GM23338 (cell line): ENCODE results near the gene SCFD1. TPM values are rescaled to one million over a fixed set of nuclear protein-coding genes. Genes with fewer than 3 reads are reported as not detected.

Source experiments
- ATAC-seq: fragments of 200-7000 bp; cut with Tn5 transposase; 3 replicates; pipeline ENCODE4 v1.9.1; 2020
- DNase-seq: peaks from one replicate; pipeline ENCODE4 v3.0.0-alpha.2; 2015; ENCODE audit warnings: low spot score
- H2AFZ ChIP-seq: fragments of 200-600 bp; sonication (generic); 2 replicates; pipeline ENCODE4 v1.8.0; 2016; ENCODE audit warnings: antibody characterized with exemption, mild to moderate bottlenecking, moderate library complexity
- H3F3A ChIP-seq: fragments of 200-600 bp; sonication (generic); replicated peaks from 2 replicates; pipeline ENCODE4 v1.8.0; 2017; ENCODE audit warnings: antibody characterized with exemption, mixed run types, low read depth
- H3K27ac ChIP-seq: fragments of 200-600 bp; sonication (generic); 2 replicates; pipeline ENCODE4 v1.6.1; 2016; ENCODE audit warnings: low read depth
- H3K27me3 ChIP-seq: fragments of 200-600 bp; sonication (generic); 2 replicates; pipeline ENCODE4 v1.8.0; 2016; ENCODE audit warnings: mild to moderate bottlenecking, mixed run types, moderate library complexity; ENCODE audit not compliant: insufficient read depth
- H3K36me3 ChIP-seq: fragments of 200-600 bp; sonication (generic); 2 replicates; pipeline ENCODE4 v1.8.0; 2016; ENCODE audit warnings: mild to moderate bottlenecking; ENCODE audit not compliant: insufficient read depth
- H3K4me1 ChIP-seq: fragments of 200-600 bp; sonication (generic); 2 replicates; pipeline ENCODE4 v1.8.0; 2016; ENCODE audit warnings: mild to moderate bottlenecking, moderate library complexity; ENCODE audit not compliant: insufficient read depth
- H3K4me2 ChIP-seq: fragments of 200-600 bp; sonication (generic); 2 replicates; pipeline ENCODE4 v1.7.1; 2017; ENCODE audit warnings: mixed run types
- H3K4me3 ChIP-seq: fragments of 200-600 bp; sonication (generic); 2 replicates; pipeline ENCODE4 v1.6.1; 2016; ENCODE audit warnings: mixed run types
- H3K79me2 ChIP-seq: fragments of 200-600 bp; sonication (generic); replicated peaks from 2 replicates; pipeline ENCODE4 v1.8.0; 2017; ENCODE audit warnings: mild to moderate bottlenecking; ENCODE audit not compliant: insufficient read depth
- H3K9me2 ChIP-seq: fragments of 200-600 bp; sonication (generic); 2 replicates; pipeline ENCODE4 v1.8.0; 2017; ENCODE audit not compliant: insufficient read depth
- H4K20me1 ChIP-seq: fragments of 200-600 bp; sonication (generic); replicated peaks from 2 replicates; pipeline ENCODE4 v1.8.0; 2017; ENCODE audit warnings: mild to moderate bottlenecking; ENCODE audit not compliant: insufficient read depth
- H3K27ac Mint-ChIP-seq: 2 replicates; pipeline ENCODE4 v1.8.0; 2020; ENCODE audit warnings: inconsistent platforms, mild to moderate bottlenecking, moderate library complexity, mixed read lengths
- H3K27me3 Mint-ChIP-seq: 3 replicates; pipeline ENCODE4 v1.8.0; 2022; ENCODE audit warnings: low read depth, mild to moderate bottlenecking, moderate library complexity, mixed read lengths, inconsistent platforms; ENCODE audit not compliant: insufficient read depth, poor library complexity
- H3K36me3 Mint-ChIP-seq: 3 replicates; pipeline ENCODE4 v1.8.0; 2021; ENCODE audit warnings: low read depth, mild to moderate bottlenecking, inconsistent platforms, moderate library complexity, mixed read lengths
- H3K4me1 Mint-ChIP-seq: 3 replicates; pipeline ENCODE4 v1.8.0; 2020; ENCODE audit warnings: mild to moderate bottlenecking, inconsistent platforms, mixed read lengths
- H3K4me3 Mint-ChIP-seq: 3 replicates; pipeline ENCODE4 v1.8.0; 2021; ENCODE audit warnings: moderate library complexity, mild to moderate bottlenecking, inconsistent platforms, mixed read lengths
- H3K9me3 Mint-ChIP-seq: 3 replicates; pipeline ENCODE4 v1.8.0; 2020; ENCODE audit warnings: moderate library complexity, mild to moderate bottlenecking, inconsistent platforms, mixed read lengths
- CREB1 ChIP-seq: fragments of 250-450 bp; sonication (Bioruptor Pico); IDR thresholded peaks from 2 replicates; pipeline ENCODE4 v1.5.0; 2020; ENCODE audit warnings: low read depth, mild to moderate bottlenecking, moderate library complexity
- EZH2 ChIP-seq: fragments of 200-600 bp; sonication (generic); IDR thresholded peaks from one replicate; pipeline ENCODE4 v1.8.0; 2017; ENCODE audit warnings: antibody characterized with exemption, mild to moderate bottlenecking, low read depth; ENCODE audit not compliant: unreplicated experiment
- EZH2phosphoT487 ChIP-seq: fragments of 200-600 bp; sonication (generic); IDR thresholded peaks from one replicate; pipeline ENCODE4 v1.8.1; 2018; ENCODE audit warnings: antibody characterized with exemption; ENCODE audit not compliant: unreplicated experiment
- POLR2AphosphoS5 ChIP-seq: IDR thresholded peaks from 2 replicates; pipeline ENCODE4 v1.6.1; 2016; ENCODE audit warnings: antibody characterized with exemption, low read depth
- ZNF114 ChIP-seq: fragments of 250-450 bp; sonication (Bioruptor Pico); IDR thresholded peaks from 2 replicates; pipeline ENCODE4 v1.5.0; 2020; ENCODE audit warnings: mild to moderate bottlenecking, moderate library complexity
- ZNF331 ChIP-seq: fragments of 250-450 bp; sonication (Bioruptor Pico); IDR thresholded peaks from 2 replicates; pipeline ENCODE4 v1.5.0; 2020; ENCODE audit warnings: low read depth, mild to moderate bottlenecking, moderate library complexity
- polyA plus RNA-seq: library from polyadenylated mRNA; unstranded; fragments of >200 nt; fragmentation: Nextera tagmentation; extraction: Ambion mirVana; gene quantifications from 2 replicates; pipeline ENCODE4 v1.2.1, GENCODE V29; 2016
- total RNA-seq: library from RNA; depleted of rRNA; stranded (reverse); fragments of >200 nt; shearing (Covaris generic); gene quantifications from 2 replicates; pipeline ENCODE4 v1.2.3, GENCODE V29; 2014
- TF ChIP-seq, protein P1 (sequence below): IDR thresholded peaks from one replicate; pipeline ENCODE4 v1.6.1; 2018; ENCODE audit warnings: antibody characterized with exemption; ENCODE audit not compliant: unreplicated experiment
- TF ChIP-seq, protein P2 (sequence below): fragments of 250-450 bp; sonication (Bioruptor Pico); IDR thresholded peaks from 2 replicates; pipeline ENCODE4 v1.5.0; 2020; ENCODE audit warnings: mild to moderate bottlenecking, moderate library complexity
- TF ChIP-seq, protein P3 (sequence below): IDR thresholded peaks from 2 replicates; pipeline ENCODE4 v1.6.1; 2016; ENCODE audit warnings: antibody characterized with exemption

Gene SCFD1
- total and polyA plus RNA-seq, 2 experiments from 2014 or later = 77.6 to 110 TPM

DNA sequence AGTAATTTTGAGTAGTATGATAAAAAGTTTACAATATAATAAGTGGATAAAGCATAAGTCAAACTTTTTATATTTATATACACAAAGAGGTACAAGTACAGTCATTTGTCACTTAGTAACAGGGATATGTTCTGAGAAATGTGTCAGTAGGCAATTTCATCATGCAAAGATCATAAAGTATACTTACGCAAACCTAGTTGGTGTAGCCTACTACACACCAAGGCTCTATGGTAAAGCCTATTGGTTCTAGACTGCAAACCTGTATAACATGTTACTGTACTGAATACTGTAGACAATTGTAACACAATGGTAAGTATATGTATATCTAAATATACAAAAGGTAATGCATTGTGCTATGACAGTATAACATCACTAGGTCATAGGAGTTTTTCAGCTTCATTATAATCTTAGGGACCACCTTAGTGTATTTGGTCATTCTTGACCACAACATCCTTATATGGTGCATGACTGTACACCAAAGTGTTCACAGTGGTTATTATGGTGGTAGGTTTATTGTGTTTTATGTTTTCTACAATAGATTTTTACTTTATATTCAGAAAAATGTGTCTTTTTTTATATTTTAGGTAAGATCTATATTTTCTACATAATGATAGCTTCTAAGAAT lies 14.9 kb upstream of the SCFD1 start (continued):
- TF ChIP-seq, protein P1, sequence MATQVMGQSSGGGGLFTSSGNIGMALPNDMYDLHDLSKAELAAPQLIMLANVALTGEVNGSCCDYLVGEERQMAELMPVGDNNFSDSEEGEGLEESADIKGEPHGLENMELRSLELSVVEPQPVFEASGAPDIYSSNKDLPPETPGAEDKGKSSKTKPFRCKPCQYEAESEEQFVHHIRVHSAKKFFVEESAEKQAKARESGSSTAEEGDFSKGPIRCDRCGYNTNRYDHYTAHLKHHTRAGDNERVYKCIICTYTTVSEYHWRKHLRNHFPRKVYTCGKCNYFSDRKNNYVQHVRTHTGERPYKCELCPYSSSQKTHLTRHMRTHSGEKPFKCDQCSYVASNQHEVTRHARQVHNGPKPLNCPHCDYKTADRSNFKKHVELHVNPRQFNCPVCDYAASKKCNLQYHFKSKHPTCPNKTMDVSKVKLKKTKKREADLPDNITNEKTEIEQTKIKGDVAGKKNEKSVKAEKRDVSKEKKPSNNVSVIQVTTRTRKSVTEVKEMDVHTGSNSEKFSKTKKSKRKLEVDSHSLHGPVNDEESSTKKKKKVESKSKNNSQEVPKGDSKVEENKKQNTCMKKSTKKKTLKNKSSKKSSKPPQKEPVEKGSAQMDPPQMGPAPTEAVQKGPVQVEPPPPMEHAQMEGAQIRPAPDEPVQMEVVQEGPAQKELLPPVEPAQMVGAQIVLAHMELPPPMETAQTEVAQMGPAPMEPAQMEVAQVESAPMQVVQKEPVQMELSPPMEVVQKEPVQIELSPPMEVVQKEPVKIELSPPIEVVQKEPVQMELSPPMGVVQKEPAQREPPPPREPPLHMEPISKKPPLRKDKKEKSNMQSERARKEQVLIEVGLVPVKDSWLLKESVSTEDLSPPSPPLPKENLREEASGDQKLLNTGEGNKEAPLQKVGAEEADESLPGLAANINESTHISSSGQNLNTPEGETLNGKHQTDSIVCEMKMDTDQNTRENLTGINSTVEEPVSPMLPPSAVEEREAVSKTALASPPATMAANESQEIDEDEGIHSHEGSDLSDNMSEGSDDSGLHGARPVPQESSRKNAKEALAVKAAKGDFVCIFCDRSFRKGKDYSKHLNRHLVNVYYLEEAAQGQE = no peak

DNA sequence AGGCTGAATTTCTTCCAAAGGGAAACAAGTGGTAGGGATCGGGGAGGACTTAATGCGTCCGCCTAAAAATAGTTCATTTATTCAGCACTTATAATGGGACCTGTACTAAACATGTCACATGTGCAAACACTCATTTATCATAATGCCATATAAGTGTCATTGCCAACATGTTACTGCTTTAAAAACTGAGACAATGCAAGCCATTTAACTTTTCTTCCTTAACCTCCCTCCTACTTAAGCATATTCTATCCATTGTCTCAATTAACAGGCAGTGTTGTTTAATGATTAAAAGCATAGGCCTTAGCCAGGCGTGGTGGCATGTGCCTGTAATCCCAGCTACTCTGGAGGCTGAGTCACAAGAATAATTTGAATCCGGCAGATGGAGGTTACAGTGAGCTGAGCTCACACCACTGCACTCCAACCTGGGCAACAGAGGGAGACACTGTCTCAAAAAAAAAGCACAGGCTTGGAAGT lies 13.5 kb upstream of the SCFD1 start:
- H3K9me2 ChIP-seq = no peaks in the 10 kb centered on the region
- H3K27ac Mint-ChIP-seq = no peak overlapping the region
- no peak overlapping the region for H3K4me3 ChIP-seq
- no peak overlapping the region for H3K27ac ChIP-seq
- H3K4me1 ChIP-seq = no peaks in the 10 kb centered on the region
- peaks cover under 1% of the 10 kb centered on the region; the same call in 1 of the 2 replicates for H4K20me1 ChIP-seq
- H3K79me2 ChIP-seq = no peaks in the 10 kb centered on the region
- no peaks in the 10 kb centered on the region for H3F3A ChIP-seq
- peaks cover 35% of the 10 kb centered on the region for H3K36me3 ChIP-seq
- DNase-seq (no peak), ATAC-seq (no peak)
- H3K4me2 ChIP-seq = no peak overlapping the region
- H3K9me3 Mint-ChIP-seq = no peaks in the 10 kb centered on the region
- H3K27me3 Mint-ChIP-seq = no peaks in the 10 kb centered on the region
- peaks cover 30% of the 10 kb centered on the region for H3K36me3 Mint-ChIP-seq
- H3K4me3 Mint-ChIP-seq = no peak overlapping the region
- no peaks in the 10 kb centered on the region for H3K27me3 ChIP-seq
- H3K4me1 Mint-ChIP-seq = no peaks in the 10 kb centered on the region
- no peak overlapping the region for H2AFZ ChIP-seq
- no peak for TF ChIP-seq CREB1 (CRISPR knock-in tag)
- TF ChIP-seq, protein P2, sequence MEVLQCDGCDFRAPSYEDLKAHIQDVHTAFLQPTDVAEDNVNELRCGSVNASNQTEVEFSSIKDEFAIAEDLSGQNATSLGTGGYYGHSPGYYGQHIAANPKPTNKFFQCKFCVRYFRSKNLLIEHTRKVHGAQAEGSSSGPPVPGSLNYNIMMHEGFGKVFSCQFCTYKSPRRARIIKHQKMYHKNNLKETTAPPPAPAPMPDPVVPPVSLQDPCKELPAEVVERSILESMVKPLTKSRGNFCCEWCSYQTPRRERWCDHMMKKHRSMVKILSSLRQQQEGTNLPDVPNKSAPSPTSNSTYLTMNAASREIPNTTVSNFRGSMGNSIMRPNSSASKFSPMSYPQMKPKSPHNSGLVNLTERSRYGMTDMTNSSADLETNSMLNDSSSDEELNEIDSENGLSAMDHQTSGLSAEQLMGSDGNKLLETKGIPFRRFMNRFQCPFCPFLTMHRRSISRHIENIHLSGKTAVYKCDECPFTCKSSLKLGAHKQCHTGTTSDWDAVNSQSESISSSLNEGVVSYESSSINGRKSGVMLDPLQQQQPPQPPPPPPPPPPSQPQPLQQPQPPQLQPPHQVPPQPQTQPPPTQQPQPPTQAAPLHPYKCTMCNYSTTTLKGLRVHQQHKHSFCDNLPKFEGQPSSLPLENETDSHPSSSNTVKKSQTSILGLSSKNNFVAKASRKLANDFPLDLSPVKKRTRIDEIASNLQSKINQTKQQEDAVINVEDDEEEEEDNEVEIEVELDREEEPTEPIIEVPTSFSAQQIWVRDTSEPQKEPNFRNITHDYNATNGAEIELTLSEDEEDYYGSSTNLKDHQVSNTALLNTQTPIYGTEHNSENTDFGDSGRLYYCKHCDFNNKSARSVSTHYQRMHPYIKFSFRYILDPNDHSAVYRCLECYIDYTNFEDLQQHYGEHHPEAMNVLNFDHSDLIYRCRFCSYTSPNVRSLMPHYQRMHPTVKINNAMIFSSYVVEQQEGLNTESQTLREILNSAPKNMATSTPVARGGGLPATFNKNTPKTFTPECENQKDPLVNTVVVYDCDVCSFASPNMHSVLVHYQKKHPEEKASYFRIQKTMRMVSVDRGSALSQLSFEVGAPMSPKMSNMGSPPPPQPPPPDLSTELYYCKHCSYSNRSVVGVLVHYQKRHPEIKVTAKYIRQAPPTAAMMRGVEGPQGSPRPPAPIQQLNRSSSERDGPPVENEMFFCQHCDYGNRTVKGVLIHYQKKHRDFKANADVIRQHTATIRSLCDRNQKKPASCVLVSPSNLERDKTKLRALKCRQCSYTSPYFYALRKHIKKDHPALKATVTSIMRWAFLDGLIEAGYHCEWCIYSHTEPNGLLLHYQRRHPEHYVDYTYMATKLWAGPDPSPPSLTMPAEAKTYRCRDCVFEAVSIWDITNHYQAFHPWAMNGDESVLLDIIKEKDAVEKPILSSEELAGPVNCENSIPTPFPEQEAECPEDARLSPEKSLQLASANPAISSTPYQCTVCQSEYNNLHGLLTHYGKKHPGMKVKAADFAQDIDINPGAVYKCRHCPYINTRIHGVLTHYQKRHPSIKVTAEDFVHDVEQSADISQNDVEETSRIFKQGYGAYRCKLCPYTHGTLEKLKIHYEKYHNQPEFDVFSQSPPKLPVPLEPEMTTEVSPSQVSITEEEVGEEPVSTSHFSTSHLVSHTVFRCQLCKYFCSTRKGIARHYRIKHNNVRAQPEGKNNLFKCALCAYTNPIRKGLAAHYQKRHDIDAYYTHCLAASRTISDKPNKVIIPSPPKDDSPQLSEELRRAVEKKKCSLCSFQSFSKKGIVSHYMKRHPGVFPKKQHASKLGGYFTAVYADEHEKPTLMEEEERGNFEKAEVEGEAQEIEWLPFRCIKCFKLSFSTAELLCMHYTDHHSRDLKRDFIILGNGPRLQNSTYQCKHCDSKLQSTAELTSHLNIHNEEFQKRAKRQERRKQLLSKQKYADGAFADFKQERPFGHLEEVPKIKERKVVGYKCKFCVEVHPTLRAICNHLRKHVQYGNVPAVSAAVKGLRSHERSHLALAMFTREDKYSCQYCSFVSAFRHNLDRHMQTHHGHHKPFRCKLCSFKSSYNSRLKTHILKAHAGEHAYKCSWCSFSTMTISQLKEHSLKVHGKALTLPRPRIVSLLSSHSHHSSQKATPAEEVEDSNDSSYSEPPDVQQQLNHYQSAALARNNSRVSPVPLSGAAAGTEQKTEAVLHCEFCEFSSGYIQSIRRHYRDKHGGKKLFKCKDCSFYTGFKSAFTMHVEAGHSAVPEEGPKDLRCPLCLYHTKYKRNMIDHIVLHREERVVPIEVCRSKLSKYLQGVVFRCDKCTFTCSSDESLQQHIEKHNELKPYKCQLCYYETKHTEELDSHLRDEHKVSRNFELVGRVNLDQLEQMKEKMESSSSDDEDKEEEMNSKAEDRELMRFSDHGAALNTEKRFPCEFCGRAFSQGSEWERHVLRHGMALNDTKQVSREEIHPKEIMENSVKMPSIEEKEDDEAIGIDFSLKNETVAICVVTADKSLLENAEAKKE (CRISPR knock-in tag) = no peak
- TF ChIP-seq POLR2AphosphoS5 = no peak
- TF ChIP-seq EZH2 = no peak
- no peak for TF ChIP-seq EZH2phosphoT487
- no peak for TF ChIP-seq ZNF331 (CRISPR knock-in tag)
- TF ChIP-seq, protein P3, sequence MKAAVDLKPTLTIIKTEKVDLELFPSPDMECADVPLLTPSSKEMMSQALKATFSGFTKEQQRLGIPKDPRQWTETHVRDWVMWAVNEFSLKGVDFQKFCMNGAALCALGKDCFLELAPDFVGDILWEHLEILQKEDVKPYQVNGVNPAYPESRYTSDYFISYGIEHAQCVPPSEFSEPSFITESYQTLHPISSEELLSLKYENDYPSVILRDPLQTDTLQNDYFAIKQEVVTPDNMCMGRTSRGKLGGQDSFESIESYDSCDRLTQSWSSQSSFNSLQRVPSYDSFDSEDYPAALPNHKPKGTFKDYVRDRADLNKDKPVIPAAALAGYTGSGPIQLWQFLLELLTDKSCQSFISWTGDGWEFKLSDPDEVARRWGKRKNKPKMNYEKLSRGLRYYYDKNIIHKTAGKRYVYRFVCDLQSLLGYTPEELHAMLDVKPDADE = no peak
- TF ChIP-seq, protein P1 = no peak
- no peak for TF ChIP-seq ZNF114
